Caki2 (cell line): ENCODE measurements around the gene PMVK. TPM values are rescaled to one million over a fixed set of nuclear protein-coding genes. Genes with fewer than 3 reads are reported as not detected.

Experiments
- DNase-seq: peaks from one replicate; pipeline ENCODE4 v3.0.0-alpha.2; 2015; ENCODE audit warnings: low read depth
- in situ Hi-C: cut with HindIII; loops from 2 replicates; pipeline ENCODE4 v1.10.0; 2016; ENCODE audit warnings: low sequenced_read_pairs, low pct_unique_long_range_greater_than_20kb, mixed read lengths
- total RNA-seq: library from RNA; depleted of rRNA; stranded (reverse); fragments of >200 nt; shearing (Covaris generic); gene quantifications from 2 replicates; pipeline ENCODE4 v1.2.3, GENCODE V29; 2014; ENCODE audit warnings: low replicate concordance

The PMVK gene
- total RNA-seq, 1 experiment from 2014 or later, result 49.9 TPM

GRCh38 chr1:154955039-154955717 lies 18.7 kb upstream of the PMVK start:
- in situ Hi-C loops, result no loop called here

DNA sequence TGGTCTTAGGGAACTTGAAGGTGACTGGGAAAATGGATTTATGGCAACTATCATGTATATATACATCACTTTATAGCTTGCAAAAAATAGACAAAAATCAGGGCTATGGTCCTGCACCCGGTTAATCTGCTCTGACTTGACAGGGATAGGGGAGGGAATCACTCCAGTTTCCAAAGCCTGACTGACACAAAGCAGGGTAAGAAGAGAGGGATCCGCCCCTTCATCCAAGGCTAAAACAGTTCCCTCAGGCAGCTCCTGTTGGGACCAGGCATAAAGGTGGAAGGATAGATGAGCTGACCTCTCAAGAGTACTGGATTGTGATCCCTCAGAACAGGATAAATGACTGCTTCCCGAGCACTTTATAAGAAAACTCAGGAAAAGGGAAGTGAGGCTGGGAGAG lies 18.0 kb upstream of the PMVK start:
- DNase-seq, result no peak
- in situ Hi-C loops, result no loop called here

More at GRCh38 chr1:154955039-154955717, 18.7 kb upstream of the PMVK start:
- DNase-seq, result peak; percentile 49

GRCh38 chr1:154953611-154954038 lies 17.1 kb upstream of the PMVK start:
- in situ Hi-C loops, result no loop called here
- no peak for DNase-seq

DNA sequence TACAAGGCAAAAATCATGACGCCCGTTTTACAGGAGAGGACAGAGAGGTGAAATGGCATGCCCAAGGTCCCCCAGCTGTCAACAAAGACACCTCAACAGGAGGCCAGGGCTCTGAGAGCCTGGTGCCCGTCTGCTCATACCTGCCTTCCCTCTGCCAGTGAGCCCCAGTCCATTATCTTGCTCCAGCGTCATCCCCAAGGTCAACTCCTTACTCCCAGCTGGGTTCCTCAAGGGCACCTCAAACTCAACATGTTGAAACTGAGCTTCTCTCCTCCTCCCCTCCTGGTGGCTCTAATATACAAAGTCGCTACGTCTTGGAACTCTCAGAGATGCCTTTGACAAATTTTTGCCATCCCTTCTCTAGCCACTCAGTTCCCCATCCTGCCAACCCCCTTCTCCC lies 16.1 kb upstream of the PMVK start:
- no peak for DNase-seq
- in situ Hi-C loops, result no loop called here

GRCh38 chr1:154951901-154952657 lies 15.6 kb upstream of the PMVK start:
- no peak for DNase-seq
- in situ Hi-C loops, result no loop called here

GRCh38 chr1:154948079-154948478 lies 11.6 kb upstream of the PMVK start:
- in situ Hi-C loops, result no loop called here
- no peak for DNase-seq

- DNase-seq, result no peak
- in situ Hi-C loops, result no loop called here
Observed at GRCh38 chr1:154945962-154946850, 9.7 kb upstream of the PMVK start.

DNA sequence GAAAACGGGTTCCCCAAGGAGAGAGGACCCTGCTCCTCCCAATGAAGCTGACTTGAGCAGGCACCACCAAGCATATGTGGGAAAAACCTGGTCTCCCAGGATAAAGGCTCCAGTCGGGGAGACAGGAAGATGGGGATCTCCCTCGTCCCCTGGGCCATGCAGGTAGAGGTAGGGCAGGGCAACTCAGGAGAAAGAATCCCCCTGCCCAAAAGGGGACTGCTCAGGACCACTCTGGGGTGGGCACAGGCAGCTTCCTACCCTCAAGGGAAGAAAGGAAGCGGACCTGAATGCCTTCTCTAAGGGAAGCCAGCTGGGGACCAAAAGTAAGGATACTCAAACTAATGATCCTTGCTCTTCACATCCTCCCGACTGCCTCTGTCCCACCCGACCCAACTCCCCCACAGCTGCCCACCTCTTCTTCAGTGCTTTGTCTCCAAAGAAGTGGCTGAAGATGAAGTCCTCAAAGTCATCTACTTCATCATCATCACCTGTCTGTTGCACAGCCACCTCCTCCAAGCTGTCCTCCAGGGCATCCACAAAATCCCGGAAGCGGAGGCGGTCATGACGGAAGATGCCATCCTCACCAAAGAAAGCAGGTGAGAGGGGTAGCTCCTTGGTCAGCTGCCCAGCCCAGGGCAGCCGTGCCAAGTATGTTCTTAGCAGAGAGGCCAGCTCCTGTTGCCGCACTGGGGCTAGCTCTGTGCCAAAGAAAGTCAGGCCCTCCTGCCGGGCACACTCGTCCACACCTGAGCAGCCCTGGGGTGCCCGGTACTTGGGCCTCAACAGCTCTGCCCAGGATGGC lies 8.8 kb upstream of the PMVK start:
- no peak for DNase-seq
- in situ Hi-C loops, result no loop called here

GRCh38 chr1:154944401-154945159 lies 8.1 kb upstream of the PMVK start:
- in situ Hi-C loops, result no loop called here
- no peak for DNase-seq

GRCh38 chr1:154943649-154944400 lies 7.3 kb upstream of the PMVK start:
- DNase-seq, result no peak
- in situ Hi-C loops, result no loop called here

DNA sequence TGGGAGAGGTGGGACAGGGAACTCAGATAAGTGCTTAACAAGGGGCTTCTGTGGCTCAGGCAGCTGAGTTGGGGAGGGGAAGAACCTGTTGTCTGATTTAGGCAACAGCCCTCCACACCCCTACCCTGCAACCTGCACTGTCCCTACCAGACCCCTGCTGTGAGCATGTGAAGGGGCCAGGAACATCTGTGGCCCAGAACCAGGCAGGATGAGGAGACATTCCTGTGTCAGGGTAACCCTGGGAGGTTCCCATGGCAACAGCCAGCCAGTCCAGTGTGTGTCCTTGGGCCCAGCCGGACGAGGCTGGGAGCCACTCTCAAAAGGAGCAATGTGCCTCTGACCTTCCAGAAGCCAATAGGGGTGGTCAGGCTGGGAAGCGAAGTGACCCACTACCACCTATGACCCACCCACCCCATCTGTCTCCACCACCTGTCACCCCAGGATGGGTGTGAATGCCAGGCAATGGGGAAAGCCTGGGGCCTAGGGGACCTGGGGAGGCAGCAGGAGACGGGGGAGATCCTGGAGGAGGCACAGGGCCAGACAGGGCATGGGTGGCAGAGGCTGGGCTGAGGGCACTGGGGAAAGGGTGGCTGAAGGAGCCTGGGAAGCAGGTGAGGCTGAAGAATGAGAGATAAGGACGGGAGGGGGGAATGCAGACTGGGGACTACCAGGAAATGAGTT lies 5.0 kb upstream of the PMVK start:
- no peak for DNase-seq
- in situ Hi-C loops, result no loop called here

DNA sequence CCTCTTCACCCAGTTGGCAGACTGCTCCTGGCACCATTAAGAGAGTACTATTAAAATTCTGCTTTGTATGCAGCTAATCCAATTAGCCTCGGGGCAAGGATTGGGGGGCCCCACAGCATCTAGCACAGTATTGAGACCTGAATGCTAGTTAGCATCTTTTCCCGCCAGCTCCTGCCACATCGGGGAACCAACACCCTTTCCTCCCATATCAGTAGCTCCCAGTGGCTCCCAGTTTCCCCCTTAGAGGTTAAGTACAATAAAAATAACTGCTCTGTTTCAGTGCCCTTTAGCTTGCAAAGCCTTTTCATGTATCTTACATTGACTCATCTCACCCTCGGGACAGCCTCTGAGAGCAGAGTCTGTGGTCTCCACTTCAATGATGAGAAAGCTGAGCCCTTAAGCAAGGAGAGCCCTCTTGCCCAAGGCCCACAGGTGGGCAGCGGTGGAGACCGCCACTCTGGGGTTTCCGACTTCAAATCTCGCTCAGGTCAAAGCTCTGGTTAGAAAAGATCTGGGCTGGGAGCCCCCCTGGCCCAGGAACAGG lies 4.2 kb upstream of the PMVK start:
- in situ Hi-C loops, result no loop called here
- no peak for DNase-seq

DNA sequence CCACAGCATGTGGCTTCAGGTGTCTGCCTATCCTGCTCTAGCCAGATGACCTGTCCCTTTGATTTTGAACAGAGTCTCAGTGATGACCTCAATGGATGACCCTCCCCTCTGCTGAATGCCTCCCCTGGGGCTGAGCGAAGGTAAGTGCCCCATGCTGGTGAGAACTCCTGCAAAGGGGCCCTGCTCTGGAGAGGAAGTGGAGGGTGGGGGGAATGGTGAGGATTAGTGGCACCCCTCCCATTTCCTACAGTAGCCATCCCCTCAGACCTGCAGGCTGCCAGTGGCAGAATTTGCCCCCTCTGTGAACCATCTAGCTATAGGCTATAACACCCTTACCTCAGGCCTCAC lies 3.7 kb upstream of the PMVK start:
- in situ Hi-C loops, result no loop called here
- no peak for DNase-seq

DNA sequence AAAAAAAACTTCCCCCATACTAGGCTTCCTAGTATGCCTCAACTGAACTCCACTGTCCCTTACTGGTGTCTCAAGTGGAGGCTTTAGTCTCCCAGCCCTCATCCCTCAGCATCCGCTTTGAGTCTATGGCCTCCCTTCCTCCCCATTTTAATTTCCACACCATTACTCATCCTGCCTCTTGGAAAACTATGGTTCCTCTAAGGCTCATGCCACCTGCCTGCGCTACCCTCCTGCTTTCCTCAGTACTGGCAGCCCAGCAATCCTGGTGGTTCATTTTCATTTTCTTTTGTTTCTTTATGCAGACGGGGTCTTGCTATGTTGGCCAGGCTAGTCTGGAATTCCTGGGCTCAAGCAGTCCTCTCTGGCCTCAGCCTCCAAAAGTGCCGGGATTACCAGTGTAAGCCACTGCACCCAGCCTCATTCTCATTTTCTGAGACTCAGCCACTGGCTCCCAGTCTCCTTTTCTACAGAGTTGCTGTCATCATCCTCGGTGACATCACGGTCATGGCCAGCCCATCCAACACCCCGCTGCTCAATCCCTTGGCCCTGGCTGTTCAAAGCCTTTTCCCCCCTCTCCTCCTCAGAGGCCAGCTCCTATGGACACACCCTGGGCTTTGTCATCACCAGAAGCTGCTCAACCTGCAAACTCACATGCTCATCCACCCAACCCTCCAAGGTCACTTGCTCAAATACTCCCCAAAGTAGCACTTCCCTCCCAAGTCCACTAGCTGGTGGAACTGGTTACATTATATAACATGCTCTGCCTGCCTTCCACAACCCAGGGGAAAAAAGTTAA lies 2.3 kb upstream of the PMVK start:
- in situ Hi-C loops, result no loop called here
- DNase-seq, result no peak

DNA sequence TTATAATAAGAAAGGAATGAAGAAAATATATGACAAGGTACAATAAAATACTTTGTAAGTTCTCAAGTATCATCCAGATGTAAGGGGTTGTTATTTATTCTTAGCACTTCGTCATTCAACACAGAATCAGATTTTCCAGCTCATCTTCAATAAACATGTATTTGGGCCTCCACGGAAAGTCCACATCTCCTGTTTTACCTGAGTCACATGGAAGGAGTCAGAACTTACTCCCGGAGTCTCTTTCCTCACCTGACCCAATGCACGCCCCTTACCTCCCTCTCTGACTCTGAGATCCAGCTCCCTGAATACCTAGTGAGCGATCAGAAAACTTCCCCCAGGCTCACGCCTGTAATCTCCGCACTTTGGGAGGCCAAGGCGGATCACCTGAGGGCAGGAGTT lies 1.5 kb upstream of the PMVK start:
- no peak for DNase-seq
- in situ Hi-C loops, result no loop called here
